GM19023 (cell line): Measurements from ENCODE around the gene NBEA.
"Not testable (repeated sequence)": the region's sequence is repeated elsewhere in the genome, so short reads cannot be mapped to it uniquely, and the experiment has no call there.

Source experiments
- ATAC-seq: cut with Tn5 transposase; IDR thresholded peaks from one replicate; pipeline ENCODE4 v1.9.1; 2021; ENCODE audit warnings: mild to moderate bottlenecking, moderate library complexity; ENCODE audit not compliant: unreplicated experiment

NBEA gene

DNA sequence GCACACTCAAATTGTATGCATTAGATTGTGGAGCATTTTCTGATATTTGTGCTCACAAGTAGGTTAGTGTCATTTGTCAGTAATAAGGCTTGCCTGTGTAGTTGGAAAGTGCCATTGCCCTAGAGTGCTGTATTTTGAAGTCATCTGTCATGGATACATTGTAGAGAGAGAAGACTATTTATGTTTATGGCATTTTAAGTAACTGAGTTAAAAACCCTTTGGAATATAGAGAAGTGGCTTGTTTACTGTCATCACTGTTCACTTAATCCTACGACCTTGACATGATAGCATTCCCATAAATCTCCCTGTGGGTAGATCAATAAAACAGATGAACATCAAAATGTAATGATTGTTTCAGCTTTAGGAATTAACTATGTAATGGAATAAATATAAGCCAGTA is 423.8 kb downstream of the NBEA start:
- ATAC-seq: no peak

DNA sequence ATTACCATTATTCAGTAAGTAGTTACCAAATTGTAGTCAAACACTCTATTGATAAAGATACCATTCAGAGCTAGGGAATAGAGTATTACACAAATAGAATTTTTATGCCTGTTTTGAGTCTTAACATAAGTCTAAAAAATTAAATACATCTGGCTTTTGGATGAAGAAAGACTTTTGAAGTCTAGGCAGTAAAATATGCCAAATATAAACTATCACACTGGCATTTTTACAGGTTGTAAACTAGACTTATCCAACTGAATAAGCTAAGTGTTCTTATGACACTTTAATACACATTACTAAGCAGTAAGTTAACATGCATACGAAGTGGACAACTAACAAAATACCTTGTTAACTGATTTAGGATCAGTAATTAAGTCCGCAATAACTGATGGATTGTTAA is 425.5 kb downstream of the NBEA start:
- no peak for ATAC-seq

DNA sequence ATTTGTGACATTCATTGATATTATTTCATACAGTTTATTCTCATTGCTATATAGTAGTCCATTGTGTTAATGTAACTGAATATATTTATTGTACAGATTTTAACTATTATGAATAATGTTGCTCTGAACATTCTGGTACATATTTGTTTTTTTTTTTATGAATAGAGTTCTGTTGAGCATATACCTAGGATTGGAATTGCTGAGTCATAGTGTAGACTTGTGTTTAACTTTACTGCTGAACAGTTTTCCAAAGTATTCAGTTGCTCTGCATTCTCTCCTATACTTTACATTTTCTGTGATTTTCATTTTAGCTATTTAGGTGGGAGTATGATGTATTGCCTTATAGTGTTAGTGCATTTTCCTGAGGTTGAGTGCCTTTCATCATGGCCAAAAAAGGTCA is 436.9 kb downstream of the NBEA start:
- ATAC-seq: no peak

DNA sequence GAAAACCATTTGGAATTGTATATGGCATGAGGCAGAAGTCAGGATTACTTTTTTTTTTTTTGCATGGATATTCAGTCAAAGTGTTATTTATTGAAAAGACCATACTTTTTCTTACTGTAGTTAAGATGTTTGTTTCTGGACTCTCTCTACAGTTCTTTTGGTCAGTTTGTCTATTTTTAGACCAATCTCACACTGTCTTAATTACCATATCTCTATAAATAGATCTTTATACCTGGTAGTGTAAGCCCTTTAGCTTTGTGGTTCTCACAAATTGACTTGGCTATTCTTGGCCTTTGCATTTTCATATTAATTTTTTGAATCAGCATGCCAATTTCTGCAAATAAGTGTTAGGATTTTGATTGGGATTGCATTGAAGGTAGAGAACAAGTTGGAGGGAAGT is 437.6 kb downstream of the NBEA start:
- no peak for ATAC-seq

DNA sequence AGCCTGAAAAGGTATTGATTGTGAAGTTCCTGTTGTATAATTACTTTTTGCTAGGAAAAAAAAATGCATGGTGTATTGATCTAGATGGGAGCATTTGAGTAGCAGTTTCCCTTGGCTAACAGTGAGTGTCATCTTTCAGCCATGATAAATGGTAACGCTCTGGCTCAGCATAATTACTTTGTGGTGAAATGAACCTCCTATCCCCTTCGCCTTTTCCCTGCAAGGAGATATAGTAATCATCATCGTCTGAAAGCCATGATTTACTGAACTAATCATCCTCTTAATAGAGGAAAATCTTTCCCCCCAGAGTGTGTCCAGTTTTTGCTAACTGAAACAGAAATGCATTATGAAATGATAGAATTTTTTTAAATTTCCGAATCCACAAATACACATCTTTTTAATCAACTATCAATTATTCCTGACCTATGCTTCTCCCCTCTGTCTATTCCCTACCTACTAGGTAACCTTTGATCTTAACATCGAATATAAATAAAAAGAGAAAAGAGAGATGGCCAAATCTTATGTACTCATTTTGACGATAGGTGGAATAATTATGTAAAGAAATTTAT is 445.7 kb downstream of the NBEA start:
- ATAC-seq: no peak

DNA sequence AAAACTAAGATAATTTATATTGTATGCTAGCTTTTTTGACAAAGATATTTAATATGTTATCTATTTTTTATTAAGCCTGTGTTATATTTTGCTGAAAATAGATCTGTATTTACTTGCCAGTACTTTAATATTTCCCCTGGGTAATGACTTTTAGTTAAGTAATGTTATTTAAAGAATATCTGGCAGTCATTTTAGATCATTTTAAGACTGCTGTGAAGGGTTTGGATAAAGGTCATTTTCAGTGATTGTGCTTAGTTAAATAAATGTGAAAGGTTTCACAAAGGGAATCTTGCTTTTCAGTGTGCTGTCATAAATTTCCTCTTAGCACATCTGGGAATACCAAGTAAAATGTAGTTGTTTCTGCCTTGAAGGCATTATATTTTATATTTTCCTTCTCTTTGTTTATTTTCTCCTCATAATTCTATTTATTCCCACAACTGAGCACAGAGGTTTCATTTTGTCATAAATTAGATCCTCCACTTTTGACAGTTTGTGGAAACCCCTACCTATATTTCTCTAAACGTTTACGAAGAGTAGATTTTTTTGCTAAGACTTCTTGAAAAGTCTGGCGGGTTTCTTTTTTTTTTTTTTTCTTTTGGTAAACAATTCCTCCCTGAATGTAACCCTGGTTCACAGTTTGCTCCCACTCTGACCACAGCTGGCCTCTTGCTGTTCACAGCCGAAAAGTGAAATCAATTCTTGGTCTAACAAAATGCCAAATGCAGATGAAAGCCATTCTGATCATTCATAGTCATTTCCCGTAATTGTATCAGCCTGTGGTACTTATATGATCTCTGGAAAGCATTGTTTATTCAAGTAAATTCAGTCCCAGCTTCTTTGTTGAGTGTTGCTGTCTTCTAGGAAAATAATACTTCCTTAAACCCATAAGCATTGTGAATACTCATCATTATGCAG is 446.6 kb downstream of the NBEA start:
- no peak for ATAC-seq

DNA sequence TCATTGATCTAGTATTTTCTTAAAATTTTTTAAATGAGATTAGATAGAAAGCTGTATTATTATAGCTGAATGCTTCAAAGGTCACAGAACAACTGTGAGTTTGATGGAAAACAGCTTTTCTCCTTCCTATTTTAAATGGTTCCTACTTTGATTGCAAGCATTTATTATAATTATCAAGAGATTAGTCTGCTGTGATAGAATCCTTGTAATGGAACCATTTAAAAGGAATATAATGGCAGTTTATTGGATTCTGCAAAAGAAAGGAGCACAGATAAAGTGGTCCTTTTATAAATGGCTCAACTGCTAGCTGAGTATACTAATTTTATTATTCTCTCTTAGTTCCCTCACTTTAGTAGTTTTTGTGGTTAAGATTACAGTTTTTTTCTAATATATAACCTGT is 447.5 kb downstream of the NBEA start:
- no peak for ATAC-seq

DNA sequence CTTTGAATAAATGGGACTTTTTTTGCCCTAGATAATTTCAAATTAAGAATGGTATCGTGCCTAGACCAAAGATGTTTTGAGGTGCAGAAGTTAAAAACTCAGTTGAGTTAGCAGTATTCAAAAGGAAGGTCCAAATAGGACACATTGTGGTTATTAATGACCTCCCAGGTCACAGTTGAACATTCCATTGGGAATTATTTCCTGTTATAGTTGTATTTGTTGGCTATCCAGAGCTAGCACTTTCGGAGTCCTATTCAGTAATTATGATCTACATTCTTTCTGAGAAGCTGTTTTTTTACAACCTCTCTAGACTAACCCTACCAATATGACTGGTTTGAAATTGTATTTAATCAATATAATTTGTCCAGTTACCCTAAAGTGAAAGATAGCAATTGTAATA is 450.7 kb downstream of the NBEA start:
- no peak for ATAC-seq

DNA sequence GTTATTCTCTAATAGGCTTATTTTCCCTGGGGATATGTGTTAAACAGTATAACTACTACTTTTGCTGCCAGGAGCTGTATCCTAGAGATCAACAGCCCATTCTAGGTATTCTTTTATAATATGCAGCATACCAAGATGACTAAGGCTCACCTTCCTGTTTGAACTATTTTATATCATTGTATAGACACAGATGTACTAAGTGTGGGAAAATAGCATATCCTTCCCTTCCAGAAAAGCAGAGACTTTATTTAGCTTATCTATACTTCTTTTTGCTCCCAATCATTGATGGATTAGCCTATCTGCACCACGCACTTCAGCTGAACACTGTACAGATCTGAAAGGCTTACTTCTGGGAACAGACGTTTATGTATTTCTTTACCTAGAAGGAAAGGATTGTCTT is 451.8 kb downstream of the NBEA start:
- ATAC-seq: no peak

DNA sequence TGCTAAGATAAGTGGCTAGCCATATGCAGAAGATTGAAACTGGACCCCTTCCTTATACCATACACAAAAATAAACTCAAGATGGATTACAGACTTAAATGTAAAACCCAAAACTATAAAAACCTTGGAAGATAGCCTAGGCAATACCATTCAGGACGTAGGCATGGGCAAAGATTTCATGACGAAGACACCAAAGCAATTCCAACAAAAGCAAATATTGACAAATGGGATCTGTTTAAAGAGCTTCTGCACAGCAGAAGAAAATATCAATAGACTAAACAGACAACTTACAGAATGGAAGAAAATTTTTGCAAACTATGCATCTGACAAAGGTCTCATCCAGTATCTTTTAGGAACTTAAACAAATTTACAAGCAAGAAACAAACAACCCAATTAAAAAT is 466.2 kb downstream of the NBEA start:
- not testable (repeated sequence) for ATAC-seq

DNA sequence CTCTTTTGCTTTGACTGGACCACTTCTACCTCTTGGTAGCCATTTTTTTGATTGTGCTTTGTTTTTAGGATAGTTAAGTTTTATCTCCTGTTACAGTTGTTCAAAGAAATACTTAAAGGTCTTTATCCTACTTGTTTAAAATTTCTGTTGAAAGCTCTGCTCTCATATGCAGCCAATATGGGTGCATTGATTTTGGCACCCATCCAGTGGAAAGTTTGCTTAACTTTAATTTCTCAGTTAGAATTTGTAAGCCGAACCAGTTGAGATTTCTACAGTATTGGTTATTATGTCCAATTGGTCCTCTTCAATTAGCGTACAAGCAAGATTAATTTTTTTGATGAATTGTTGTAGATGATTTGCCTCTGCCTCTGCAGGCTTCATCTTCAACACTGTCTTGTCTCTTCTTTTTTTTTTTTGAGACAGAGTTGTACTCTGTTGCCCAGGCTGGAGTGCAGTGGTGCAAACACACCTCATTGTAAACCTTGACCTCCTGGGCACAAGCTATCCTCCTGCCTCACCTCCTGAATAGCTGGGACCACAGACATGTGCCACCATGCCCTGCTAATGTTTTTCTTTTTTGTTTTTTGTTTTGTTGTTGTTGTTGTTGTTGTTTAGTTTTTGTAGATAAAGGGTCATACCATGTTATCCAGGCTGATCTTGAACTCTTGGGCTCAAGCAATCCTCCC is 469.1 kb downstream of the NBEA start:
- ATAC-seq: no peak

DNA sequence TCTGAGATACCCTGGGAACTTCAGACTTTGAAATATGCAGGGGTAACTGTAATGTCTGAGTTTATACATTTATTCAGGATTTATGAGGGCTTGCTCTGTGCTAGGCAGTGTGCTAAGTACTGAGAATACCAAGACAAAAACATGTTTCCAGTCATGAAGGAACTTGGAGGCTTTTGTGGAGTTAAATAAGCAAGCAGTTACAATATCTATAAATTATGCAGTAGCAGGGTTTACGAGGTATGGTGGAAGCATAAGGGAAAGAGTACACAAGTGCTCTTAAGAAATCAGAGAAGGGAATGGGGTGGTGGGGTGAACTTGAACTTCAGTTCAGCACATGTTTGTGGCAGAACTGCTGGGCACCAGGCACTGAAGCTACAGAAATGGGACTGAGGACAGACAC is 506.4 kb downstream of the NBEA start:
- ATAC-seq: no peak

DNA sequence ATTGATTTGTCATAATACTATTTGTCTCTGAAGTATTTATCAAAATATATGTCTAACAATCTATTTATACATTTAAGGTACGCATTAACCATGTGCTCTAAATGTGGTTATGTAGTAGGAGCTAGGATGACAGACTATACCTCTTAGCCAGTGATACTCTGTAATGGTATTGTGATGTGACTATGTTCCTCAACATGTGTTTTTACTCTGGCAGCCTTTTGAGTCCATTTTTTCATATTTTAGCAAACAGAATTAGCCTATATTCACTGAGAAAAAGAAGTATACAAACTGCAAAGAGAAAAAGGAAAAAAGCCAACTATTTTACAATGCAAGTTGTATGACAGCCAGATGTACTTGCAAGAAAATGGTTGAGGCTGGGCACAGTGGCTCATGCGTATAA is 507.8 kb downstream of the NBEA start:
- ATAC-seq: no peak

DNA sequence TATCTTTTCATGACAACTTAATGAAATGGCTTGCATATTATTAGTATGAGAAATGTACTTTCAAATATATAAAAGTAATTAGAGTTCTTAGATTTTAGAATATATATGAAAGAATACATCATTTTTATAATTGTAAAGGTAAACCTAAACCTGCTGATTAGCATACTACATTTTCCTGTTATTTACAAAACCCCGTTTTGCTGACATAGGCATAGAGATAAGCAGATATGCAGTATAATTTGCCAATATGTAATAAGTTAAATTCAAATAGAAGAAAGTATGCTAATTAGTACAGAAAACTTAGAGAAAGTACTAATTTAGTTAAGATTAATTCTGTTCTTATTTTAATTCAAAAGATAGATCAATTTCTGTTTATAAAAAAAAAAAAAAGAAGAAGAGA is 513.0 kb downstream of the NBEA start:
- no peak for ATAC-seq

DNA sequence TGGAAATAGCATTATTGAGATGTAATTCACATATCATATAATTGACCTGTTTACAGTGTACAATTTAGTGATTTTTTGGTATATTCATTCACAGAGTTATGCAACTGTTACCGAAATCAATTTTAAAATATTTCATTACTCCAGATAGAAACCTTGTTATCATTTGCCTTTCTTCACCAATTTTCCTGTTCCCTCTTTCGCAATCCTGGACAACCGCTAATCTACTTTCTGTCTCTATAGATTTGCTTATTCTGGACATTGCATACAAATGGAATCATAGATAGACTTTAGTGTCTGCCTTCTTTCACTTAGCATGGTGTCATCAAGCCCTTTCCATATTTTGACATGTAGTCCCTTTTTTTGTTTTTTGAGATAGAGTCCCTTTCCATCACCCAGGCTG is 515.2 kb downstream of the NBEA start:
- no peak for ATAC-seq

DNA sequence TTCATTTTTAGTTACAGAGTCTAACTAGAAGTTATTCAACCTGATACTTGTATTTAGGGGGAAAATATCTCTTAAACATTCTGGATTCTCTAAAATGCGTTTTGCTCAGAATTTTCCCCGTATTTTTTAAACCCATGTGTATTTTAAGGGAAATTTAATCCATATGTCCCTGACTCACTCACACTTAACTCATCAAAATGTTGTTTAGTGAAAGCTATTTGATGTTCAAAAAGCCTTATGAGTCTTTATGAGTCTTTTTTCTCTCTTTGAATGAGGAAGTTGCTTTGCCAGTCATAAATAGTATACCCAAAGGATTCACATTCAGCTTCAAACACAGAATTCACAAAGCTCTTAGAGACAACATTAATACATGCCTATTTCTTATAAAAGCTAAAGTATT is 518.0 kb downstream of the NBEA start:
- no peak for ATAC-seq

DNA sequence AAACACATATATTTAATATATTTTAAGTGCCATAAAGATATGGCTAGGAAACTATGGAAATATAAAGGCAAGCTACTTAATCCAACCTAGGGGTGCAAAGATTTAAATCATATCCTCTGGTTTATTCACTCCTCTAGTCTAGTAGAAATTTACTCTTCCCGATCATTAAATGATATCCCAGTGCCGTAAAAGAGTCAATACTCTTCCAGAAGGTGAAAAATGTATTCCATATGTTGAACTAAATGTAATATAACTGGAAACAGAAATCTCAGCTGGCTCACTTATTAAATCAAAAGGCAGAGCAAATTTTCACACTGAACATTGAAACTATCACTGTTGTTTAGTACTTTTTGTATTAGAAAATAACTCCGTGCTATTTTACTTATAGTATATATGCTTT is 523.3 kb downstream of the NBEA start:
- ATAC-seq: no peak

DNA sequence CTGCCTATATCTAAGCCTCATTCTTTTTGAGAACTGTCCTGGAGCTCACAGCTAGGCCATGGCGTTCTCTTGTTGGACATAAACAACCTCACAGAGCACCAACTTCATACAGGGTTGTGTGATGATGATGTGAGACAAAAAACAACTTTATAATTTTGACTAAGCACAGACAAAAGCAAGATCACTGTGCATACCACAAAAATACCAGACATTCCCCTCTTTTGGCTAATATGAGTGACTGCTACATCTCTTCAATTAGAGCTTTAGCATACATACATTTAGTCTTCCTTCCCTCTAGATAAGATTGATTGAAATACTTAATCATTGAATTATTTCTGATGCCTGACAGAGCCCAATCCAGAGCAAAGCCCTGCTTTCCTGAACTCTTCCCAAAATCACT is 526.1 kb downstream of the NBEA start:
- ATAC-seq: no peak

DNA sequence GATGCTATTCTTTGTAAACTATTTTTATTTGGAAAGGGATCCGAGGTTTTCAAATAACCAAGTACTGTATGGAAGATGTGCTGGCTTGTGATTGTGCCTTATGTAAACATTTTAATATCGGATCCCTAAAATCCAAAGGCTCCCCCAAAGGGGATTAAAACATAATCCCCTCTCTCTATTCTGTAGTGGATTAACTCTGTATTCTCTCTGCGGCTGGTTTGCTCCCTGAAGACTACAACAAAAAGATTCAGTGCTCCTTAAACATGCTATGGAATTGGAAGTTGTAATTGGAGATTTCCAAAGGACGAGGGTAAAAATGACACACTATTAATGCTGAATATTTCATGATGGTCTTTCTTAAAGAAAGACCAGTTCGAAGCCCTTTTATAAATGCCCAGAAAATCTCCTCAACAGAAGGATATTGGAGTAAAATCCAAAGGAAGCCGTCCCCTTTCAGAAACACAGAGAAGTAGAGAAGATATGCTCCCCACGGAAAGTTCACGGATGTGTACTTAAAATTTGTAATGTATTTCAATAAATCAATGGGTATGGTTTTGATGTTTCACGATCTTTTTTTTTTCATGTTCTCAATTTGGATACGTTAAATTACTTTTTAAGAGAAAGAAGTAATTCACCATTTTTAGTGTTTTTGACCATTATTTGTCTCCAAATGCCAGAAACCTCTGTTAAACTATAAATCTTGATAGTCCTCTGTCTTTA is 527.9 kb downstream of the NBEA start:
- ATAC-seq: no peak

DNA sequence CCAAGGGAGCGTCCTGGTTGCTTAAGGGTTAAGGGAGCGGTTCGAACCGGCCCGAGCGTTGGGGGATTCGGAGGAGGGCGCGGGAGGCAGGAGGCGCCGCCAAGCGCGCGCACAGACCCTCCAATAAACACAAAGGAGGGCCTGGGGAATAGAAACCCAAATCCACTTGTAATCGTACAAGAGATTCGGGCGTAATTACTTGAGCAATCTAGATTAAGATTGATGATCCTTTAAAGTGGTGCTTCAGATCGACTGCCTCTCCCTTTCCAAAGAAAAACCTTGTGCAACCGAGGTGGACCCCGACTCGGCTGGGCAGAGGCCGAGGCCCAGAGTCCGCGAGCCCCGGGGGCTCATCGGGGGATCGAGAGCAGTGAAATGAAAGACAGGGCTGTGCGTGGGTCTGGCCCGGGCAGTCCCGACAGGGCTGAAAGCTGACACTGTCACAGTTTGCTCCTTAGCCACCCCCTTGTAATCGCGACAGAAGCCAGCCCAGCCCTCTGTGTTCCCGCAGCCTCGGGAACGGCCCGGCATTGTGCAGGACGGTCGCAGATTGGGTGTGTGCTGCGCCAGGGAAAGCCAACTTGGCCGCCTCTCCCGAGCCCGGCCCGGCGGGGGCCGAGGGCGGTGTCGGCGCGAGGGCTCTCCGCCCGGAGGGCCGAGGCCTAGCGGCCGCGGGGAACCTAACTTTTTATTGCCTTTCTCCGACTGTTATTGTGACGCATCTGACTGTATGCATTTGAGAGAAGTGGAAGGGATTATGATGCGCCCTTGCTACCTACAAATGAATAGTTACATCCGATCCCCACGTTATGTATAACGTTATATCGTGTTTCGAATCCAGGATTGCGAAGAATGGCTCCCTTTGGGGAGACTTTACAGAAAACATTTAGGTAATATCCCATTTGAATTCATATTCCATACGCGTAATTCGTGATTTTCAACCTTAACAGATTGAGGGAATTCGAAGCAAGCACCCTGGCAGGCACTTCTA is 528.9 kb downstream of the NBEA start:
- ATAC-seq: no peak
